Measurements from ENCODE around the gene GAPVD1.
"Not testable (repeated sequence)": the region's sequence is repeated elsewhere in the genome, so short reads cannot be mapped to it uniquely, and the experiment has no call there.

GAPVD1 gene

DNA sequence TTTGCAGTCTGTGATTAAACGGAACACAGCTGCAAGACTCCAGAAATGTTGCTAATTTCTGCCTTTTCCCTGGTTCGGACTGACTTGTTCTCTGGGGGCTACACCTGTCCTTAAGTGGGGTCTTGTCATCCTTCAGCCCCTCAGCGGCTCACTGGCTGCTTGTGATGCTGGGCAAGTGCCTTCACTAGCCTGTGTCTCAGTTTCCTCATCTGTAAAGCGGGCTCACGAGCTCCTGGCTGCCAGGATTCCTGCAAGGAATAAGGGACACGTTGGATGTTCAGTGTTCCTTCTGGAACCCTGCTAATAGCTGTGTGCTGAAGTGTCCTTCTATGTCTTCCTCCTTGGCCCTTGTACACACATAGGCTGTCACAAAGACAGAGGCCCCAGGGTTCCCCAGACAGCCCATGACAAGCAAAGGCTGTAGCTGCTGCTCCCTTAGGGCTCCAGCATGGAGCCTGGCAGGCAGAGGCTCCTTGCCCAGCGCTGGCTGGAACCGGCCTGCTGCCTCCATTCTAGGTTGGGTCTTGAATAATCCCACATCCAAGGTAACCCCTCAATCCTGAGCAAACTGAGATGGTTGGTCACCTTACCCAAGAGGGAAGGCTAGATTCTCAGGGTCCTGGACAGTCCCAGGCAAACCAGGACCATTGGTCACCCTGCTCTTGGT lies 116.1 kb downstream of the GAPVD1 start:
- FAIRE-seq, result no peak

- FAIRE-seq, result no peak
Measured at GRCh38 chr9:125378778-125379177, 117.2 kb downstream of the GAPVD1 start.

DNA sequence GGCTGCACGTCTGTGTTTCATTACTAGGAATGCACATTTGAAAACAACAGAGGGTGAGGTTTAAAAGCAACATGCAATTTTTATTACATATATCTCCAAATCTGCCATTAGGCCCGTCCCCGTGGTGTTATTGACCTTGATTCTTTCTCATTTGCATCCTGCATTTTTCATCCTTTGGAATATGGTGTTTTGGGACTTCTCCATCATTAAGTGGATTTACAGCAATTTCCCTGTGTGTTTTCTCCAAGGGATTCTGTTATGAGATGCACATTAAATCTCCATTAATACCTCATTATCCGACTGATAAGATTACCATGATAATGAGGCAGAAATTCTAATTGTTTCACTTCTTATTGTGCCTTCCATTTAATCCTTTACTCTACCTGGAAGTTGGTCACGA lies 117.6 kb downstream of the GAPVD1 start:
- FAIRE-seq, result no peak

- no peak for FAIRE-seq
Measured at GRCh38 chr9:125380406-125380805, 118.8 kb downstream of the GAPVD1 start.

DNA sequence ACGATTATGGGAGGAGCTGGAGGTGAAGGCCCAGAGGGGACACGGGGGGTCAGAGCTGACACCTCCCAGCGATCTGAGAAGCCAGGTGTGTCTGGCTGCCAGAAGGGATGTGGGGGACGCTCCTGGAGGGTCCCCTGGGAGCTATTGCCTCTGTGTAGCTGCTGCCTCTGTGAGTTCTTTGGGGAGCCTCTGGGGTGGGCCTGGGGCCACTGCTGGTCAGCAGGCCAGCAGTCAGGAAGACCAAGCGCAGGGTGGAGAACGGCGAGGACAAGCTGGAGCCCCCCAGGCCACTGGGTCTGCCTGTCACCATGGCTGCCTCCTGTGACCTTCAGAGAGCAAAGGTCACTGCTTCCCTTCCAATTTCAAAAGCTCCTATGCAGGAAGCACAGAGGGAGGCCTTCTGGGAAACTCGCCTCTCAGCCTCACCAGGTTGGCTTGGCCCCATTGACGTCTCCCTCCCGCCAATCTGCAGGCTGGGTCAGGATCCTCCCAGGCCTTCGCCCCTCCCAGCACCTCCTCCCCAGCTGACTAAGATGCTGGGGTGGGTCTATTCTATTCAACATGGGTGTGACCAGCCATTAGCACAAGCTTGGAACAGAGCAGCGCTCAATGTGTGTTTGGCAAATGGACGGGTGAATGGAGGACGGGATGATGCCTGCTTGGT lies 126.4 kb downstream of the GAPVD1 start:
- no peak for FAIRE-seq

DNA sequence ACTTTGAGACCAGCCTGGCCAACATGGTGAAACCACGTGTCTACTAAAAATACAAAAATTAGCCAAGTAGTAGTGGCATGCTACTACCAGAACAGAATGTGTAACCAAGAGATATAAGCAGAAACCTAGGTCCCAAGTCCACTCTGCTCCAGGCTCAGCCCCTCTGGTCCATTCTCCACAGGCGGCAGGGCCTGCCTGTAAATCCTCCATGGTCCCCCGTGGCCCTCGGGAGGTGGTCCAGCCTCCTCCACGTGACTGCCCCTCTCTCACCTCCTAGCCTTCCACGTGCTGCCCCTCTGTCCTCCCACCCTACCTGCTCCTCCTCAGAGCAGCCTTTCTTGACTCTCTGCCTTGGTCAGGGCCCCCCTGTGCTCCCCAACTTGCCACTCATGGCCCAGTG lies 127.4 kb downstream of the GAPVD1 start:
- FAIRE-seq, result no peak

DNA sequence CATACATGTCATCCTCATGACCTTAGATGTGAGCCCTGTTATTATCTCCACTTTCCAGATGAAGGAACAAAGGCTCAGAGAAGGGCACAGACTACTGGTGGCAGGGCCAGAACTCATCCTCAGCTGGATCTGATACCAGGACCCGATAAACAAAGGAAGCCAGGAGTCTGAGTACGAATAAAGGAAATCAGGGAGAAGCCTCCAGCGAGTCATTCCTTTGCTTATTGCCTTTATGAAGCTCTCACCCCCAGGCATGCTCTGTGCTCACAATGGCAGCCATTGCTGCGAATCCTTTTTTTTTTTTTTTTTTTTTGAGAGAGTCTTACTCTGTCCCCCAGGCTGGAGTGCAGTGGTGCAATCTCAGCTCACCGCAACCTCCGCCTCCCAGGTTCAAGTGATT lies 130.1 kb downstream of the GAPVD1 start:
- no peak for FAIRE-seq

DNA sequence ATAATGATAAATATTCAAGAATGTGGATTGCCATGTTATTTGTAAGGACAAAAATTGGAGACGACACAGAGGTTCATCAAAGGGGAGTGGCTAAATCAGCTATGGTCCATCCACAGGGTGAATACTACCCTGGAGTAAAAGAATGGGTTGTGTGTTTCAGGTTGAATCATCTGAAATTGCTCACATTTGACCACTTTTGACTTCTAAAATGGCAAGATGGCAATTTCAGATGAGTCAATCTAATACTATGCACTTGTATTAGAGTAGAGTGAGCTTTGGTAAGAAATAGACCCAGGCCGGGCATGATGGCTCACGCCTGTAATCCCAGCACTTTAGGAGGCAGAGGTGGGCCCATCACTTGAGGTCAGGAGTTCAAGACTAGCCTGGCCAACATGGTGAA lies 131.8 kb downstream of the GAPVD1 start:
- FAIRE-seq, result no peak

DNA sequence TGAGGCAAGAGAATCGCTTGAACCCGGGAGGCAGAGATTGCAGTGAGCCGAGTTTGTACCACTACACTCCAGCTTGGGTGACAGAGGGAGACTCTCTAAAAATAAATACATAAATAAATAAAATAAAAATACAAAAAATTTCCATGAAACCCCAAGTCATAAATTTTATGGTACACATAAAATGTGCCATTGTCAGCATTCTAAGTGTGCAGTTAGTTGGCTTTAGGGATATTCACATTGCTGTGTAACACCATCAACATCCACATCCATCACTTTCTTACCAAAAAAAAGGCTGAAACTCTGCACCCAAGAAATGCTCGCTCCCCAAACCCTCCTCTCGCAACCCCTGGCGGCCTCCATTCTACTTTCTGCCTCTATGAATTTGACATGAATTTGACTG lies 135.2 kb downstream of the GAPVD1 start:
- no peak for FAIRE-seq

DNA sequence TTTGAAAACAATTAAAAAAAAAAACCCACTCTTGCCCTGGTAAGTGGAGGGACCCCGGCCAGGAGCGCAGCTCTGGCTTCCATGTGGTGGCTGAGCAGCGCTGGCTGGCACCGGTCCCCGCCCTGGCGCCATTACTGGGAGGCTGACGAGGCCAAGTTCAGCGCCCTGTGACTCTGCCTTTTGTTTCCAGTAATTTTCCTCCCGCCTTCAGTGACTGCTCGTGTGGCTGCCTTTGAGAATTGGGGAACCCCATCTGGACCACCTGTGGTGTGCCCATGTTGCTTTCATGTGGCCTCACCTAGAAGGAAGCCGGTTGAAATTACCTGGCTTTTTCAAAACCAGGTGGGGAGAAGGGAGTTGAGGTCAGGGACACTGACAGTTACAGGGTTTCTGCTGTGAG lies 136.1 kb downstream of the GAPVD1 start:
- no peak for FAIRE-seq

- FAIRE-seq, result no peak
Measured at GRCh38 chr9:125398243-125398642, 136.6 kb downstream of the GAPVD1 start.

DNA sequence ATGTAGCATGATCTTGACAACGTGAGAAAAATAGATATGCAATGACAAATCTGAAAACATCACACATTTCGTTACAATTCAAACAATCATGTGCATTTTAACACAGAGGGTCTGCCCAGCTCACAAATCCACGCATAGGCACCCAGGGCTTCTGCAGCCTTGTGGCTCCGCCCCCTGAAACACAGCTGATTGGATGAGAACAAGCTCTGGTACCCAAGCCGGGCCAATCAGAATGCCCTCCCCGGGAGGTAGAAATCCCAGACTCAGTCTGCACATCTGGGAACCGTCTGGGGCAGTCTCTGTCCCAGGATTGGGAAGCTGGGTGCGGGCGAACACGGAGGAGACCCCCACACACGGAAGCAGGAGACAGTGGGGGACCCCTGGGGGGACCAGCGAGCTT lies 137.5 kb downstream of the GAPVD1 start:
- FAIRE-seq, result no peak

- FAIRE-seq, result no peak
Measured at GRCh38 chr9:125399666-125400065, 138.0 kb downstream of the GAPVD1 start.

GRCh38 chr9:125400232-125400631 lies 138.6 kb downstream of the GAPVD1 start:
- FAIRE-seq, result not testable (repeated sequence)

DNA sequence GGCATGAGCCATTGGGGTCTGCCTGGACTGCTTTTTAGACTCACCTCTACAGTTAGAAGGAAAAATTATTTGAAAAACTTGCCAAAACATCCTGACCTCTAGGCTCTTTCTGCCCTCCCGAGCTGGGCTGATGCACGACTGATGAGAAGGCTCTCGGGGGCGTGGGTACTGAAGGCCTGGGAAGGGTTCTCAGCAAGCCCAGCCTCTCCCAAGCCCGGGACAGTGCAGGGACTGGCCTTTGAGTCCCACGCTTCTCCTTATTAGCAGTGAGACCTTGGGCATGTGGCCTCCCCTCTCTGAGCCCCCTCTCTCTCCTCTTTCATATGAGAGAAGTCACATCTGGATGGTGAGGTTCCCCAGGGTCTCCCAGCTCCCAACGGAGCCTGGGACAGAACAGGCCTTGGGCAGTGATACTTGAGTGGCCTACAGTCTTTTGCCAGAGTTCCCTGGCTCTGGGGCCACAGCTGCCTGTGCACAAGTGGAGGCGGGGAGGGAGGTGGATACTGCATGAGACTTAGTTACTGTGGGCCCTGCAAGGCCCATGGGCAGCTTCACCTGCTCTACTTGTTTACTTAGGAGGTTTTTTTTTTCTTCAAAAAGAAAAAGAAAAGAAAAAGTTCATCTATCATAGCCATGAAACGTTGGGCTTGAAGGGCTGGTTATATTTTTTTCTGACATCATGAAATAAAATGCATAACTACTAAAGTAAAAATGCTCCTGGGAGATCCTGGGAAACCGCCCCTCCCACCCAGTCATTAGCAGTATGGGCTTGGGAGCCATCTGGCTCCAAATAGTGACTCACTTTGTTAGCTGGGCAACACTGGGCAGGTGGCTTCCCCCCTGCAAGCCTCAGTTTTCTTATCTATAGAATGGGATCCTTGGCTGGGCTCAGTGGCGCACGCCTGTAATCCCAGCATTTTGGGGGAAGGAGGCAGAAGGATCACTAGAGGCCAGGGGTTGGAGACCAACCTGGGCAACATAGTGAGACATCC lies 139.4 kb downstream of the GAPVD1 start:
- FAIRE-seq, result no peak

DNA sequence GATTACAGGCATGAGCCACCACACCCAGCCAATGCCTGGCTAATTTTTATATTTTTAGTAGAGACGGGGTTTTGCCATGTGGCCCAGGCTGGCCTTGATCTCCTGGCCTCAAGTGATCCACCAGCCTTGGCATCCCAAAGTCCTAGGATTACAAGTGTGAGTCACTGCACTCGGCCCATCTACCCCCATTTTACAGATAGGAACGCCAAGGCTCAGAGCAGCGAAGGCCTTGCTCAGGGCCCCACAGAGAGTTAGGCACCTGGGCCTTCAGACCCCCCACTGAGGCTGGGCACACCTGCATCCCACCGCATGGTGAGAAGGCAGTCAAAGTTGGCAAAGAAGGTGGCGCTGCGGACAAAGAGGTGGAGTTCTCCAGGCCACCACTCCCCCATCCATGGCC lies 143.1 kb downstream of the GAPVD1 start:
- FAIRE-seq, result no peak

- FAIRE-seq, result no peak
Measured at GRCh38 chr9:125405938-125406809, 144.5 kb downstream of the GAPVD1 start.

- FAIRE-seq, result no peak
Measured at GRCh38 chr9:125406810-125407087, 145.1 kb downstream of the GAPVD1 start.

GRCh38 chr9:125407432-125407973 lies 145.9 kb downstream of the GAPVD1 start:
- no peak for FAIRE-seq

DNA sequence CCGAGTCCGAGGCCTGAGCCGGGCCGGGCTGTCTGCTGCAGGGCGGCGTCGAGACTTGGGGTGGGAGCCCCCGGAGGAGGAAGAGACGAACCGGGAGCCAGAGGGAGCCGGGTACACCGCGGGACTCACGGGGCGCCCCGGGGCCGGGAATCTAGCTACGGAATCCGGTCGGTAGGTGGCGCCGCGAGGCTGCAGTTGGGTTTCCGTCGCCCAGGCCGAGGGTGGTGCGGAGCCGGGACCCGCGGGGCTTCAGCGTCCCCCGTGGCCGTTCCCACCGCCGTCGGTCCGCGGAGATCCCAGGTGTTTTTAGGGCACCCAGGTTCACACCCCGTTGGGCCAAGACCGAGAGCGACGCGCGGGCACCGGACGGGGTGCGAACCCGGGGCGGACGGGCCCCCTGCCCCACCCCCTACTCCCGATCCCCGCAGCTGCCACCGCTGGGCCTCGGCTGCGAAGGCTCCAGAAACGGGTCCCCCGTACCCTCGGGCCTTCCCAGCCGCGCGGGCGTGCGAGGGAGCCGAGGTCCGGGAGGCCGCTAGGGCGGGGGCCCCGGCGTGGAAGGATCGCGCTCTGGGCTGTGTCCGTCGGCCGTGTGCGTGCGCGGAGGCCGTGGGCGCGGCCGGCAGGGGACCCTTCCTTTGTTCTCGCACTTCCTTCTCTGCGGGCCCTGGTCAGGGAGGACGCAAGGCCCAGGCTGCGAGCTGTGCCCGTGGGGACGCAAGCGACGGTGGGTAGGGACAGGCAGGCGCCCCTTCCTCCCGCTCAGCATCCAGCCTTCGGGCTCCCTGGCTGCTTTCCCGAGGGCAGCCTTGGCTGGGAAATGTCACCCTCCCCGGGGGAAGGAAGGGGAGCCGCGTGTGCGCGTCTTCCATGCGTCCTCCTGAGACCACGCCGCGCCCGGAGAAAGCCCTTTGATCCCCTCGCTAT lies 146.6 kb downstream of the GAPVD1 start:
- FAIRE-seq, result no peak

DNA sequence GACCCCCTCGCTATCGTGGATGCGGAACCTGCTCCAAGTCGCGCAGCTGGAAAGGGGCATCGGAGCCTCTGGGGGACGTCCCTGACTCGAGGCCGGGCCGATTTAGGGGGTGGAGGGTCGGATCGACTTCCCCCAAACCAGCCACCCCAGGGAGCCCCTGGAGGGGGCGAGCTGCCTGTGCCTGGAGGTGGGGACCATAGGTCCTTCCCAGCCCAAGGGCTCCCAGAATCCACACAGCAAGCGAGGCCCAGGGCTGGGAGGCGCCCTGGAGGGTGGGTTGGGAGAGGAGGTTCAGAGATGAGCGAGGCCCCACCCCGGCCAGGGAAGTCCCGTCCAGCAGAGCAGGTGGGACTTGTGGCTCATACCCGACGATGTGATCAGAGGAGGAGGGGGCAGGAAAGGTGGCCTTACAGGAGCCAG lies 147.6 kb downstream of the GAPVD1 start:
- FAIRE-seq, result no peak
